Glutamatergic neuron (in vitro differentiated cells): ENCODE results near the gene ADGRA3. TPM values are rescaled to one million over a fixed set of nuclear protein-coding genes. Genes with fewer than 3 reads are reported as not detected.
"Not testable (repeated sequence)": the region's sequence is repeated elsewhere in the genome, so short reads cannot be mapped to it uniquely, and the experiment has no call there.

Experiments
- DNase-seq: peaks from one replicate; pipeline ENCODE4 v3.0.0; 2022
- H3K27ac Mint-ChIP-seq: one replicate; pipeline ENCODE4 v1.8.0; 2020; ENCODE audit warnings: mild to moderate bottlenecking, mixed read lengths, inconsistent platforms; ENCODE audit not compliant: unreplicated experiment
- H3K27me3 Mint-ChIP-seq: one replicate; pipeline ENCODE4 v1.8.0; 2020; ENCODE audit warnings: mild to moderate bottlenecking, moderate library complexity, mixed read lengths, inconsistent platforms; ENCODE audit not compliant: unreplicated experiment
- H3K36me3 Mint-ChIP-seq: one replicate; pipeline ENCODE4 v1.8.0; 2020; ENCODE audit warnings: mild to moderate bottlenecking, mixed read lengths, inconsistent platforms; ENCODE audit not compliant: unreplicated experiment
- H3K4me1 Mint-ChIP-seq: one replicate; pipeline ENCODE4 v1.8.0; 2020; ENCODE audit warnings: mild to moderate bottlenecking, low read depth, mixed read lengths, inconsistent platforms; ENCODE audit not compliant: unreplicated experiment
- H3K4me3 Mint-ChIP-seq: one replicate; pipeline ENCODE4 v1.8.0; 2020; ENCODE audit warnings: mild to moderate bottlenecking, mixed read lengths, inconsistent platforms; ENCODE audit not compliant: unreplicated experiment
- H3K9me3 Mint-ChIP-seq: one replicate; pipeline ENCODE4 v1.8.0; 2020; ENCODE audit warnings: mild to moderate bottlenecking, moderate library complexity, mixed read lengths, inconsistent platforms; ENCODE audit not compliant: unreplicated experiment
- total RNA-seq: library from RNA; stranded (reverse); fragmentation: NEBNext Ultra II Directional; extraction: Animal tissue kit (Norgen Biotek cat#: 25700); gene quantifications from one replicate; pipeline ENCODE4 v1.2.1, GENCODE V29; 2021; ENCODE audit not compliant: unreplicated experiment
- TF ChIP-seq, protein P1 (sequence below): fragments of 200-600 bp; sonication (generic); IDR thresholded peaks from one replicate; pipeline ENCODE4 v1.5.0; 2021; ENCODE audit not compliant: partially characterized antibody, unreplicated experiment

Gene ADGRA3
- total RNA-seq, 1 donor from 2014 or later: 76.2 TPM

GRCh38 chr4:22477136-22477812, 38.6 kb downstream of the ADGRA3 start:
- H3K4me3 Mint-ChIP-seq: no peak overlapping the region
- no peak overlapping the region for H3K27ac Mint-ChIP-seq
- no peak for DNase-seq
- no peaks in the 10 kb centered on the region for H3K36me3 Mint-ChIP-seq
- H3K4me1 Mint-ChIP-seq: peaks cover 1% of the 10 kb centered on the region
- TF ChIP-seq, protein P1, sequence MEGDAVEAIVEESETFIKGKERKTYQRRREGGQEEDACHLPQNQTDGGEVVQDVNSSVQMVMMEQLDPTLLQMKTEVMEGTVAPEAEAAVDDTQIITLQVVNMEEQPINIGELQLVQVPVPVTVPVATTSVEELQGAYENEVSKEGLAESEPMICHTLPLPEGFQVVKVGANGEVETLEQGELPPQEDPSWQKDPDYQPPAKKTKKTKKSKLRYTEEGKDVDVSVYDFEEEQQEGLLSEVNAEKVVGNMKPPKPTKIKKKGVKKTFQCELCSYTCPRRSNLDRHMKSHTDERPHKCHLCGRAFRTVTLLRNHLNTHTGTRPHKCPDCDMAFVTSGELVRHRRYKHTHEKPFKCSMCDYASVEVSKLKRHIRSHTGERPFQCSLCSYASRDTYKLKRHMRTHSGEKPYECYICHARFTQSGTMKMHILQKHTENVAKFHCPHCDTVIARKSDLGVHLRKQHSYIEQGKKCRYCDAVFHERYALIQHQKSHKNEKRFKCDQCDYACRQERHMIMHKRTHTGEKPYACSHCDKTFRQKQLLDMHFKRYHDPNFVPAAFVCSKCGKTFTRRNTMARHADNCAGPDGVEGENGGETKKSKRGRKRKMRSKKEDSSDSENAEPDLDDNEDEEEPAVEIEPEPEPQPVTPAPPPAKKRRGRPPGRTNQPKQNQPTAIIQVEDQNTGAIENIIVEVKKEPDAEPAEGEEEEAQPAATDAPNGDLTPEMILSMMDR: no peak
- H3K9me3 Mint-ChIP-seq: peaks cover 1% of the 10 kb centered on the region
- H3K27me3 Mint-ChIP-seq: no peaks in the 10 kb centered on the region

GRCh38 chr4:22476011-22476410, 39.9 kb downstream of the ADGRA3 start:
- Mint-ChIP-seq H3K36me3 (no peaks in the 10 kb centered on the region), H3K4me1 (peaks cover 1% of the 10 kb centered on the region), H3K27me3 (no peaks in the 10 kb centered on the region), H3K9me3 (no peaks in the 10 kb centered on the region), H3K27ac (no peak overlapping the region), H3K4me3 (no peak overlapping the region)
- DNase-seq: no peak
- TF ChIP-seq, protein P1: no peak

GRCh38 chr4:22475311-22475646, 40.6 kb downstream of the ADGRA3 start:
- H3K4me3 Mint-ChIP-seq, H3K27me3 Mint-ChIP-seq, H3K27ac Mint-ChIP-seq, H3K36me3 Mint-ChIP-seq, DNase-seq, H3K4me1 Mint-ChIP-seq, H3K9me3 Mint-ChIP-seq: not testable (repeated sequence)

GRCh38 chr4:22474636-22475310, 41.1 kb downstream of the ADGRA3 start:
- Mint-ChIP-seq H3K4me1 (peaks cover 1% of the 10 kb centered on the region), H3K9me3 (no peaks in the 10 kb centered on the region), H3K27ac (no peak overlapping the region), H3K36me3 (no peaks in the 10 kb centered on the region), H3K4me3 (no peak overlapping the region), H3K27me3 (no peaks in the 10 kb centered on the region)
- TF ChIP-seq, protein P1: no peak
- DNase-seq: no peak

DNA sequence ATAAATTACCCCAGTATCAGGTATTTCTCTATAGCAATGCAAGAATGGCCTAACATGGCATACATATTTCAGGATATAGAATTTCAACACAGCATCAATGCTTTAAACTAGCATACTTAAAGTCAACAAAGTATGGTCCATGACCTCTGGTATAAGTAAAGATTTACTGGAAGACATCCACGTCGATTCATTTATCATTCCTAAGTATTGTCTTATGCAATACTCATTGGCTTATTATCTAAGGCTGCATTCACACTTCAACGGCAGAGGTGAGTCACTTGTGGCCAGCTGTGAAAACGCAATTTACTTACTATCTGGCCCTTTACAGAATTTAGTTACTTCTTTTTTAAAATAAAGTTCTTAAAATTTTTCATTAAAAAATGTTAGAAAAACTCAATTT, 42.6 kb downstream of the ADGRA3 start:
- no peaks in the 10 kb centered on the region for H3K27me3 Mint-ChIP-seq

More for the DNA sequence above, 42.6 kb downstream of the ADGRA3 start:
- Mint-ChIP-seq H3K36me3 (peaks cover 5% of the 10 kb centered on the region), H3K9me3 (no peaks in the 10 kb centered on the region), H3K27ac (no peak overlapping the region), H3K4me1 (peaks cover 1% of the 10 kb centered on the region), H3K4me3 (no peak overlapping the region)
- no peak for DNase-seq
- TF ChIP-seq, protein P1: no peak
